ENCODE measurements around the gene NLRP10. TPM values are rescaled to one million over a fixed set of nuclear protein-coding genes. Genes with fewer than 3 reads are reported as not detected.

Gene NLRP10
- total RNA-seq, 3 donors from 2014 or later: not detected

- DNase-seq (no peak), ATAC-seq (no peak)
- no peaks in the 10 kb centered on the region for H3K36me3 Mint-ChIP-seq (ENCODE audit: insufficient read depth)
- H3K9me3 Mint-ChIP-seq: no peaks in the 10 kb centered on the region
- H3K4me3 Mint-ChIP-seq: no peak overlapping the region
- H3K4me1 Mint-ChIP-seq (ENCODE audit: low read depth): no peaks in the 10 kb centered on the region
- peaks cover 15% of the 10 kb centered on the region for H3K27me3 Mint-ChIP-seq (ENCODE audit: low read depth)
These were observed 986 bp downstream of the NLRP10 start for GRCh38 chr11:7964261-7964660.

GRCh38 chr11:7955191-7955590 is 10.1 kb downstream of the NLRP10 start:
- no peaks in the 10 kb centered on the region for H3K4me1 Mint-ChIP-seq (ENCODE audit: low read depth)
- peaks cover 14% of the 10 kb centered on the region for H3K27me3 Mint-ChIP-seq (ENCODE audit: low read depth)
- H3K9me3 Mint-ChIP-seq: peaks cover 3% of the 10 kb centered on the region
- no peak overlapping the region for H3K4me3 Mint-ChIP-seq
- H3K36me3 Mint-ChIP-seq (ENCODE audit: insufficient read depth): no peaks in the 10 kb centered on the region
- DNase-seq: no peak
- no peak for ATAC-seq

GRCh38 chr11:7949934-7950333 is 15.3 kb downstream of the NLRP10 start:
- H3K9me3 Mint-ChIP-seq: no peaks in the 10 kb centered on the region
- H3K4me3 Mint-ChIP-seq: no peak overlapping the region
- DNase-seq (no peak), ATAC-seq (no peak)
- no peaks in the 10 kb centered on the region for H3K4me1 Mint-ChIP-seq (ENCODE audit: low read depth)
- H3K36me3 Mint-ChIP-seq (ENCODE audit: insufficient read depth): no peaks in the 10 kb centered on the region
- peaks cover 24% of the 10 kb centered on the region for H3K27me3 Mint-ChIP-seq (ENCODE audit: low read depth)

- DNase-seq (no peak), ATAC-seq (no peak)
- peaks cover 18% of the 10 kb centered on the region for H3K9me3 Mint-ChIP-seq
- H3K27me3 Mint-ChIP-seq (ENCODE audit: low read depth): peaks cover 22% of the 10 kb centered on the region
- H3K4me1 Mint-ChIP-seq (ENCODE audit: low read depth): no peaks in the 10 kb centered on the region
- H3K36me3 Mint-ChIP-seq (ENCODE audit: insufficient read depth): no peaks in the 10 kb centered on the region
- no peak overlapping the region for H3K4me3 Mint-ChIP-seq
These were observed 21.1 kb downstream of the NLRP10 start for GRCh38 chr11:7944123-7944522.

GRCh38 chr11:7941608-7942007 is 23.6 kb downstream of the NLRP10 start, which contains the start of gene OR10A3:
Gene OR10A3 (minus strand): TSS chr11:7941708. CDS start chr11:7939520, 2,188 bp downstream.
- Mint-ChIP-seq H3K4me1 (ENCODE audit: low read depth) (no peaks in the 10 kb centered on the region), H3K27me3 (ENCODE audit: low read depth) (peaks cover 10% of the 10 kb centered on the region), H3K4me3 (no peak within 1 kb of the TSS), H3K9me3 (peaks cover 18% of the 10 kb centered on the region), H3K36me3 (ENCODE audit: insufficient read depth) (no peaks in the 10 kb centered on the region)
- no peak for ATAC-seq
- no peak for DNase-seq

- Mint-ChIP-seq H3K9me3 (peaks cover 18% of the 10 kb centered on the region), H3K4me3 (no peak overlapping the region), H3K4me1 (ENCODE audit: low read depth) (no peaks in the 10 kb centered on the region), H3K36me3 (ENCODE audit: insufficient read depth) (no peaks in the 10 kb centered on the region), H3K27me3 (ENCODE audit: low read depth) (peaks cover 13% of the 10 kb centered on the region)
- ATAC-seq (no peak), DNase-seq (no peak)
These were observed 24.1 kb downstream of the NLRP10 start for GRCh38 chr11:7941146-7941545.

GRCh38 chr11:7936615-7937014 is 28.6 kb downstream of the NLRP10 start:
- DNase-seq (no peak), ATAC-seq (no peak)
- H3K9me3 Mint-ChIP-seq: no peaks in the 10 kb centered on the region
- no peaks in the 10 kb centered on the region for H3K4me1 Mint-ChIP-seq (ENCODE audit: low read depth)
- no peak overlapping the region for H3K4me3 Mint-ChIP-seq
- no peaks in the 10 kb centered on the region for H3K36me3 Mint-ChIP-seq (ENCODE audit: insufficient read depth)
- peaks cover 29% of the 10 kb centered on the region for H3K27me3 Mint-ChIP-seq (ENCODE audit: low read depth)

- no peaks in the 10 kb centered on the region for H3K4me1 Mint-ChIP-seq (ENCODE audit: low read depth)
- H3K36me3 Mint-ChIP-seq (ENCODE audit: insufficient read depth): no peaks in the 10 kb centered on the region
- DNase-seq (no peak), ATAC-seq (no peak)
- H3K27me3 Mint-ChIP-seq (ENCODE audit: low read depth): peaks cover 50% of the 10 kb centered on the region
- H3K4me3 Mint-ChIP-seq: no peak within 1 kb of the TSS
- no peaks in the 10 kb centered on the region for H3K9me3 Mint-ChIP-seq
These were observed 34.1 kb downstream of the NLRP10 start, which contains the start of gene OR10A6 for GRCh38 chr11:7931168-7931567. Gene OR10A6 (minus strand): TSS chr11:7931268. CDS start chr11:7928662, 2,606 bp downstream.

GRCh38 chr11:7927635-7928034 is 37.6 kb downstream of the NLRP10 start:
- H3K4me3 Mint-ChIP-seq: no peak overlapping the region
- H3K4me1 Mint-ChIP-seq (ENCODE audit: low read depth): no peaks in the 10 kb centered on the region
- DNase-seq: no peak
- no peaks in the 10 kb centered on the region for H3K9me3 Mint-ChIP-seq
- peaks cover 48% of the 10 kb centered on the region for H3K27me3 Mint-ChIP-seq (ENCODE audit: low read depth)
- ATAC-seq: peak in 1 of 2 donors; percentile 35
- H3K36me3 Mint-ChIP-seq (ENCODE audit: insufficient read depth): no peaks in the 10 kb centered on the region

- Mint-ChIP-seq H3K36me3 (ENCODE audit: insufficient read depth) (no peaks in the 10 kb centered on the region), H3K4me3 (no peak overlapping the region), H3K27me3 (ENCODE audit: low read depth) (peaks cover 29% of the 10 kb centered on the region), H3K9me3 (no peaks in the 10 kb centered on the region), H3K4me1 (ENCODE audit: low read depth) (no peaks in the 10 kb centered on the region)
- ATAC-seq (no peak), DNase-seq (no peak)
These were observed 40.7 kb downstream of the NLRP10 start for GRCh38 chr11:7924536-7924935.

DNA sequence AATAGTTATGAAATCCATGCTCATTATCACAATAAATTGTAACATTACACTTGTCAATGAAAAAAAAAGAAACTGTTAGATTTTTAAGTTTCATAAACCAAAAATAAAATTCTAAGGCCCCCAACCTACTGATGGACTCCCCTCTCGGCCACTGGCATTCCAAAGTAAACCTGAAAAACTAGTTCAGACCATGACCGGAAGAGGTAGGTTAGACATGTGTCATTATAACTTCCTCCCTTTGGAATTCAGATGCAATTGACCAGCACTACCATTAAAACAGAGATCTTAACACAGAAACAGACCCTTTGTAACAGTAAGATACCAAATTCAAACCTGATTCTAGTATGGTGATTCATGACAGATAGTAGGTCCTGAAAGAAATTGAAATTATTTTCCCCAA is 47.1 kb downstream of the NLRP10 start:
- Mint-ChIP-seq H3K27me3 (ENCODE audit: low read depth) (peaks cover 7% of the 10 kb centered on the region), H3K9me3 (no peaks in the 10 kb centered on the region), H3K4me3 (no peak overlapping the region), H3K36me3 (ENCODE audit: insufficient read depth) (no peaks in the 10 kb centered on the region), H3K4me1 (ENCODE audit: low read depth) (no peaks in the 10 kb centered on the region)
- DNase-seq: no peak
- no peak for ATAC-seq

Other genes with a start within 250 kb of the NLRP10 start
- not detected for gene OR5P2, start 168.5 kb downstream of the NLRP10 start, total RNA-seq
- not detected for gene OR5P3, start 134.6 kb downstream of the NLRP10 start, total RNA-seq
- not detected for gene OR10A6, start 34.2 kb downstream of the NLRP10 start, total RNA-seq
- not detected for gene OR10A3, start 23.7 kb downstream of the NLRP10 start, total RNA-seq
- gene EIF3F, start 21.9 kb upstream of the NLRP10 start, total RNA-seq: 100 to 1,000 TPM; 336 to 429 (median 342) TPM
- under 1 TPM; 0.14 to 0.43 (median 0.32) TPM for gene TUB, start 115.8 kb upstream of the NLRP10 start, total RNA-seq
- gene RIC3, start 203.6 kb upstream of the NLRP10 start, total RNA-seq: 10 to 100 TPM; 14.5 to 16.6 (median 15.2) TPM